Suprapubic skin (tissue), 3 donors: Measurements from ENCODE around the gene PFN3.

Experiments used
- CTCF ChIP-seq, 2 donors: fragments of 200-600 bp in 1 of 2; fragments of 450-650 bp in 1 of 2; sonication (generic) in 1 of 2; IDR thresholded peaks; one replicate each; pipeline ENCODE4 v1.5.1; 2016 to 2019; ENCODE audit warnings: antibody characterized with exemption in 2 of 2, mild to moderate bottlenecking in 1 of 2, moderate library complexity in 1 of 2
- EP300 ChIP-seq: sonication (generic); formaldehyde crosslinking; IDR thresholded peaks from one replicate; pipeline ENCODE4 v1.6.1; 2017; ENCODE audit warnings: antibody characterized with exemption
- POLR2A ChIP-seq, 2 donors: fragments of 450-650 bp; IDR thresholded peaks; one replicate each; pipeline ENCODE4 v1.6.1; 2017; ENCODE audit warnings: antibody characterized with exemption in 2 of 2, mild to moderate bottlenecking in 2 of 2, moderate library complexity in 2 of 2

- TF ChIP-seq POLR2A (IDR thresholded peaks at IDR 0.05) (no peak), CTCF (IDR thresholded peaks at IDR 0.05) (no peak), EP300 (no peak)
Observed at GRCh38 chr5:177431317-177432142, 31.1 kb upstream of the PFN3 start.
